ENCODE measurements around the gene FNDC10. TPM values are rescaled to one million over a fixed set of nuclear protein-coding genes. Genes with fewer than 3 reads are reported as not detected.

Gene FNDC10
- polyA plus RNA-seq, 1 experiment = 4.4 TPM

DNA sequence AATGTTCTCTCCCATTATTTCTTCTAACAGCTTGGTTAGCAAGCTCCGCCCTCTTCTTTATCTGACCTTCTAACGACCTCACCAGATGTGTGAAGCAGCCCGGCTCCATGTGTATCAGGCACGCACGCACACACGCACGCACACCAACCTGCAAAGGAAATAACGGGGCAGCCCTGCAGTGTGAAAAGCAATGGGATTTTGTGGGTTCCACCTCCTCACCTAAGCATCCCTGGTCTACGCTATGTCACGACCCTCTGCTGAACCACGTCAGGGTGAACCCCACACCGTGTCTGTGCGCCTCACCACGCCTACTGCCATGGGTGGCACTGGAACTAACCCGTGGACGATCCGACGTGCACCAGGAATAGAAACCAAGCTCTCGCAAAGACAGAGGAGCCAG, 35.7 kb downstream of the FNDC10 start:
- peaks cover 21% of the 10 kb centered on the region for H3K36me3 ChIP-seq (ENCODE audit: control insufficient read depth, insufficient read depth, low read length)
- no peak for DNase-seq (ENCODE audit: low read depth)
- H3K4me3 ChIP-seq (ENCODE audit: low read depth, low read length) = no peak overlapping the region
- ChIA-PET CTCF (no interaction called here), POLR2A (no interaction called here)
- TF ChIP-seq, protein P1, sequence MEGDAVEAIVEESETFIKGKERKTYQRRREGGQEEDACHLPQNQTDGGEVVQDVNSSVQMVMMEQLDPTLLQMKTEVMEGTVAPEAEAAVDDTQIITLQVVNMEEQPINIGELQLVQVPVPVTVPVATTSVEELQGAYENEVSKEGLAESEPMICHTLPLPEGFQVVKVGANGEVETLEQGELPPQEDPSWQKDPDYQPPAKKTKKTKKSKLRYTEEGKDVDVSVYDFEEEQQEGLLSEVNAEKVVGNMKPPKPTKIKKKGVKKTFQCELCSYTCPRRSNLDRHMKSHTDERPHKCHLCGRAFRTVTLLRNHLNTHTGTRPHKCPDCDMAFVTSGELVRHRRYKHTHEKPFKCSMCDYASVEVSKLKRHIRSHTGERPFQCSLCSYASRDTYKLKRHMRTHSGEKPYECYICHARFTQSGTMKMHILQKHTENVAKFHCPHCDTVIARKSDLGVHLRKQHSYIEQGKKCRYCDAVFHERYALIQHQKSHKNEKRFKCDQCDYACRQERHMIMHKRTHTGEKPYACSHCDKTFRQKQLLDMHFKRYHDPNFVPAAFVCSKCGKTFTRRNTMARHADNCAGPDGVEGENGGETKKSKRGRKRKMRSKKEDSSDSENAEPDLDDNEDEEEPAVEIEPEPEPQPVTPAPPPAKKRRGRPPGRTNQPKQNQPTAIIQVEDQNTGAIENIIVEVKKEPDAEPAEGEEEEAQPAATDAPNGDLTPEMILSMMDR (IDR thresholded peaks at IDR 0.05; ENCODE audit: insufficient read depth, low read depth, low read length) = no peak
- no peaks in the 10 kb centered on the region for H3K27me3 ChIP-seq (ENCODE audit: control insufficient read depth, insufficient read depth, low read length)

DNA sequence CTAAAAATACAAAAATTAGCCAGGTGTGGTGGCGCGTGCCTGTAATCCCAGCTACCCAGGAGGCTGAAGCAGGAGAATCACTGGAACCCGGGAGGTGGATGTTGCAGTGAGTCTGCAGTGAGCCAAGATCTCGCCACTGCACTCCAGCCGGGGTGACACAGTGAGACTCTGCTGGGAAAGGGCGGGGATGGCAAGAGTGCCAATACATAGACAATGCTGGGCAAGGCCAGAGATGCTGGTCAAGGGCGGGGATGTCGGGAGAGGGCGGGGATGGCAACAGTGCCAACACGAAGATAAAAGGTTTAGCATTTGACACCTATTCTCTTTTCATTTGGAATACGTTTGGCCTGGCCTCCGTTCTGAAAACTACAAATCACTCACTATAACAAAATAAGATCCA, 36.2 kb downstream of the FNDC10 start:
- DNase-seq (ENCODE audit: low read depth) = no peak
- Histone ChIP-seq H3K36me3 (ENCODE audit: control insufficient read depth, insufficient read depth, low read length) (peaks cover 21% of the 10 kb centered on the region), H3K27me3 (ENCODE audit: control insufficient read depth, insufficient read depth, low read length) (no peaks in the 10 kb centered on the region), H3K4me3 (ENCODE audit: low read depth, low read length) (no peak overlapping the region)
- CTCF ChIA-PET = interaction anchor here (1.0 kb wide), 1 partner anchor 8 kb away, joined by 3 read pairs; no protein-coding TSS in a partner anchor
- POLR2A ChIA-PET = no interaction called here
- TF ChIP-seq, protein P1 (IDR thresholded peaks at IDR 0.05; ENCODE audit: insufficient read depth, low read depth, low read length) = no peak

DNA sequence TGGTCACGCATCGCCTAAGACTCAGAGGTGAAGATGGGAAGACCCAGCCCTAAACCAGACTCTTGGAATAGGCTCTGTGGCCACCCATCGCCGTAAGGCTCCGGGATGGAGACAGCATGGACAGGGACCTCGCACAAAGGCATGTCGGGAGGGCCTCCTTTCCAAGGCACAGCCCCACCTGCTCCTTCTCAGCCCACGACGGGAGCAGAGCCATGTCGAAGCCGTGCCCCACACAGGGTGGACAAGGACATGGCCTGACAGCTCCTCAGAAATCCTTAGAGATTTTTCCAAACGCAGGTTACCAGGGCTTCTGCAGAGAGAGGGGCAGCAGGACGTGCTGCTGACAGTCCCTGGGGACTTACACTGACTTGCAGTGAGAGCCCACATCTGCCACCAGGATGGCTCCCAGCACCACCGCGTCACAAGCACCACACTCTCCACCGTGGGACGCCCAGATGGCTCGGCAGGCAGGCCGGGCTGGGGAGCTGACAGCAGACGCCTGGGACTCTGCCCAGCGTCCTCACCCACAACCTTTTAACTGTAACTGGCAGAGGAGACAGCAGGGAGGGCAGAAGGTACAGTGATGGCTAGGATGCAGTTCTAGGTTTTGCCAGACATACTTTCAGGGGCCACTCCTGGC, 37.3 kb downstream of the FNDC10 start:
- CTCF ChIA-PET = interaction anchor here (1.0 kb wide), 1 partner anchor 9 kb away, joined by 3 read pairs; no protein-coding TSS in a partner anchor

DNA sequence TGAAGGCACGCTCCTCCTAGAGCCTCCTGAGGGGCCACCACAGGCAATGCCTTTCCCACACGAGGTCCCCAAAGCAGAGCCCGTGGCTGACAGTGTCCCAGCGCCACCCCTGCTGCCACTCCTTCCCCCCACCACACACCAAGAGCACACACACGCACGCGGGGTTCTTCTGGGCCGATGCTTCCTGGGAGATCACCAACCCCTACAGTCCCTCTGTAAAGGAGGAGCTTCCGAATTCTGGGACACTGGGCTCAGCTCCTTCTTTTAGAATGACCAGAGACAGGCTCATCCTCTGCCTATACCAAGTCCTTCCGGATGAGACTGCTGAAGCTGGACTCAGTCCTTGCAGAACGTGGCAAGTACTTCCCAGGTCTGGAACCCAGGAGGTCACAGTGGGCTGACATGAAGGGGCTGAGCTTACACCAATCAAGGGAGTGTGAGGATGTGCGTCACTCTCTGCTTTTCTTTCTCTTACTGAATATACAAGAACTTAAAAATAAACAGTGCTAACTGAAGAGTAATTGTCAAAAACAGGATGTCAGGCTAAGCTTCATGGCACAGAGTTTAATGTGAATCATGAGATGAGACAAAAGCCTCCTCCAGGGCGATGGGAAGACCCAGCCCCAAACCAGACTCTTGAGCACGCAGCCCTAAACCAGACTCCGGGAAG, 38.0 kb downstream of the FNDC10 start:
- TF ChIP-seq, protein P1 (IDR thresholded peaks at IDR 0.05; ENCODE audit: insufficient read depth, low read depth, low read length) = no peak
- Histone ChIP-seq H3K36me3 (ENCODE audit: control insufficient read depth, insufficient read depth, low read length) (peaks cover 21% of the 10 kb centered on the region), H3K4me3 (ENCODE audit: low read depth, low read length) (no peak overlapping the region), H3K27me3 (ENCODE audit: control insufficient read depth, insufficient read depth, low read length) (no peaks in the 10 kb centered on the region)
- CTCF ChIA-PET = no interaction called here
- DNase-seq (ENCODE audit: low read depth) = no peak
- POLR2A ChIA-PET = no interaction called here

More for the DNA sequence above, 37.3 kb downstream of the FNDC10 start:
- H3K27me3 ChIP-seq (ENCODE audit: control insufficient read depth, insufficient read depth, low read length) = no peaks in the 10 kb centered on the region
- no peak for DNase-seq (ENCODE audit: low read depth)
- TF ChIP-seq, protein P1 (IDR thresholded peaks at IDR 0.05; ENCODE audit: insufficient read depth, low read depth, low read length) = no peak
- H3K36me3 ChIP-seq (ENCODE audit: control insufficient read depth, insufficient read depth, low read length) = peaks cover 21% of the 10 kb centered on the region
- POLR2A ChIA-PET = no interaction called here
- H3K4me3 ChIP-seq (ENCODE audit: low read depth, low read length) = no peak overlapping the region

DNA sequence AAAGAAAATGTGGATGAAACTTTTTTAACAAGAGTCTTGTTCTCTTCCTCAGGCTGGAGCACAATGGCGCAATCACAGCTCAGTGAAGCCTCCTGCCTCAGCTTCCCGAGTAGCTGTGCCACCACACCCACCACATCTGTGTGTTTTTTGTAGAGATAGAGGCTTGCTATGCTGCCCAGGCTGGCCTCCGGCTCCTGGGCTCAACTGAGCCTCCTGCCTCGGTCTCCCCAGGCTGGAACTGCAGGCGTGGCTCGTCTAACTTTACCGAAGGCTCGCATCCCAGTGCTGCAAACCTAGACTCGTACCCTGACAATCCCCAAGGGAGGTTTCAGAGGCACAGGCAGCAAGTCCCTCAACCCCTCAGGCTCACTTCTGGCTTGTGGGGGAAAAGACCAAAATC, 39.8 kb downstream of the FNDC10 start:
- Histone ChIP-seq H3K36me3 (ENCODE audit: control insufficient read depth, insufficient read depth, low read length) (peaks cover 17% of the 10 kb centered on the region), H3K4me3 (ENCODE audit: low read depth, low read length) (no peak overlapping the region), H3K27me3 (ENCODE audit: control insufficient read depth, insufficient read depth, low read length) (no peaks in the 10 kb centered on the region)
- DNase-seq (ENCODE audit: low read depth) = no peak
- CTCF ChIA-PET = no interaction called here
- POLR2A ChIA-PET = no interaction called here
- TF ChIP-seq, protein P1 (IDR thresholded peaks at IDR 0.05; ENCODE audit: insufficient read depth, low read depth, low read length) = no peak
